SJSA1 (cell line): ENCODE data around the gene THAP11. TPM values are rescaled to one million over a fixed set of nuclear protein-coding genes. Genes with fewer than 3 reads are reported as not detected.

Experiments
- DNase-seq, 2 experiments: peaks; one replicate each; pipeline ENCODE4 v3.0.0-alpha.2; 2015 to 2020; ENCODE audit warnings: low spot score in 2 of 2, low read depth in 1 of 2
- H3K27ac ChIP-seq: fragments of 250-450 bp; sonication (Bioruptor Pico); 2 replicates; pipeline ENCODE4 v1.5.1; 2020; ENCODE audit warnings: mild to moderate bottlenecking, moderate library complexity
- H3K27me3 ChIP-seq: fragments of 250-450 bp; sonication (Bioruptor Pico); replicated peaks from 2 replicates; pipeline ENCODE4 v1.5.1; 2020; ENCODE audit warnings: mild to moderate bottlenecking, moderate library complexity
- H3K36me3 ChIP-seq: fragments of 250-450 bp; sonication (Bioruptor Pico); 2 replicates; pipeline ENCODE4 v1.5.1; 2020; ENCODE audit warnings: mild to moderate bottlenecking
- H3K4me1 ChIP-seq: fragments of 250-450 bp; sonication (Bioruptor Pico); replicated peaks from 2 replicates; pipeline ENCODE4 v1.6.1; 2021; ENCODE audit warnings: mild to moderate bottlenecking
- H3K4me3 ChIP-seq: fragments of 250-450 bp; sonication (Bioruptor Pico); 2 replicates; pipeline ENCODE4 v1.5.1; 2020; ENCODE audit warnings: mild to moderate bottlenecking
- H3K9me3 ChIP-seq: fragments of 250-450 bp; sonication (Bioruptor Pico); replicated peaks from 2 replicates; pipeline ENCODE4 v1.5.1; 2020; ENCODE audit warnings: mild to moderate bottlenecking
- total RNA-seq: library from RNA; depleted of rRNA; stranded (reverse); fragments of >200 nt; shearing (Covaris generic); gene quantifications from 2 replicates; pipeline ENCODE4 v1.2.3, GENCODE V29; 2014; rRNA removed

THAP11 gene
- 45.2 and 50.7 TPM in 2 replicates for total RNA-seq

DNA sequence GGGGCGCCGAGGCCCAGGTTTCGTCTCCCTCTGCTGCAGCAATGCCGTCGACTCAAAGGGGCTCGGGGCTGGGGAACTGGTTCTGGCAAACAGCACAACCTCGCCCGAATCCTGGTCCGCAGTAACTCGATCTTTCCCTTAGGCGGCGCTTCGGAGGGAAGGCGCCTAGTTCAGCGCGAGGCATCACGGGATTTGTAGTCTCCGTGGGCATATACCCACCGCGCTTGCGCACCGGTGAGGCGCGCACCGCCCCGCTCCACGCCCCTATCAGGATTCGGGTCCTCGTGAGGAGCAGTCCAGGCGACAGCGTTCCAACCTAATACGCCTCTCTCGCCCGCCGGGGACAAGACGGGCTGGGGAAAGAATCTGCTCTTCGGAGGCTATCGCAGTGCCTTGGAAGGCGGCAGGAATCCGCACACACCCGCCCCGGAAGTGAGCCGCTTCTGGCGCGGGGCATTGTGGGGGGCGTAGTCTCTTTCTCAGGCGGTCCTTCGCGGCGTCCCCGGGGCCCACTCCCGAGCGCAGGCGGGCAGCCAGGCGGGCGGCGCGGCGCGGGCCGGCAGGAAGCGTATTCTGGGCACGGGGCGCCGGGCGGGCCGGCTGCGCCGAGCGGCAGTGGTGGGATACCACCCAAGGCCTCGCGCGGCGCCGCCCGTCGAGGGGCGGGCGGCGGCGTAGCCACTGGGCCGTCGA is at the start of gene THAP11:
TSS of gene THAP11 (plus strand) at position 505 of the 693 bp plus-strand sequence. CDS start 235 bp downstream, outside the sequence.
- Histone ChIP-seq H3K27ac (peak within 1 kb of the TSS; percentile 87), H3K9me3 (no peaks in the 10 kb centered on the region), H3K36me3 (peaks cover 21% of the 10 kb centered on the region), H3K4me3 (peak within 1 kb of the TSS; percentile 70), H3K4me1 (peaks cover 36% of the 10 kb centered on the region), H3K27me3 (no peaks in the 10 kb centered on the region)
- DNase-seq = peak; percentile 94 to 98

DNA sequence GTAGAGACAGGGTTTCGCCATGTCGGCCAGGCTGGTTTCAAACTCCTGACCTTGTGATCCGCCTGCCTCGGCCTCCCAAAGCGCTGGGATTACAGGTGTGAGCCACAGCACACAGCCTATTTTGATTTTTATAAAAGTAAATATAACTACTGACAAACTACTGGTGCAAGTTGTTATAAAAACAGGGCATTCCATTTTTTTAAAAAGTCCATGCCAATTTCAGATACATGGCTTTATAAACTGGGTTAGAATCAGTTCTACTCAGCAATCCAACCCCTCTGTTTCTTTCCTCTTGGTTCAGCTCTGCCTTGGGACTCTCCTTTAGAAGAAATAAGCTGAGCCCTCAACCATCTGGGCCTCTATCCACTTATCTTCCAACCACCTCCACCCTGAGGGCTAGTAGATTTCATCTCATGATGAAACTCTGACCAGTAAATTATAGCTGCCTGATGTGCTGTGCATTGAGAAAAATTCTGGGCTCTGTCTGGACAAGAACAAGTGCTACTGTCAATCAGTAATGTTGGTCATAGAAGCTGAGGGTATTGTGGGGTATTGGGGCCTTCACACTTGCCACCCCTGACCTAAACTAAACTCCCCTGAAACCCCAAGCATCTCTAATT is 45.9 kb upstream of the THAP11 start:
- Histone ChIP-seq H3K9me3 (no peaks in the 10 kb centered on the region), H3K27me3 (no peaks in the 10 kb centered on the region), H3K27ac (no peak overlapping the region), H3K4me1 (no peaks in the 10 kb centered on the region), H3K36me3 (peaks cover 17% of the 10 kb centered on the region), H3K4me3 (no peak overlapping the region)
- no peak for DNase-seq

DNA sequence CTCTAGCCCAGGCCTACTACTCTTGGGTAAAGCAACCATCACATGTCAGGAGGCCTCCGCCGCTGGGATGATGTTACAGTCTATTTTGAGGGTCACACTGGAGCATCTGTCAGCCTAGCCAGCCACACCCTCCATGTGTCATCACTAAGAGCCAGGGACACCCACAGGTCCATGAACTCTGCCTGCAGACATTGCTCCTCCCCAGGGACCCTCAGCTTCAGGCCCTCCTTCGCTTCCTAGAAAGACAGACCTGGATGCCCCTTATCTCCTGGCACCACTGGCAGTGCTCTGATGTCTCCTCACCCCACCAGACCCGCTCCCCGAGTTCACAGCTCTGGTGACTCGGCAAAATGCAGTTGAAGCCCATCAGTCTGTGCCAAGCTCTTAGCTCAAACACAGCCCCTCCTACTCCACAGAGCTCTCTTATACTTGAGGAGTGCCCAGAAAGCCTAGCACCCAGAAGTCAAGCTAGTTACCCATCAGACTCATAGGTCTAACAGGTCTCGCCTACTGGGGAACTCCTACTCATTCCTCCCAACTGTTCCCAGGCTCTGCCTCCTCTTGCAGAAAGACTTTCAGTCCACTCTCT is 41.7 kb upstream of the THAP11 start:
- Histone ChIP-seq H3K9me3 (no peaks in the 10 kb centered on the region), H3K4me3 (no peak overlapping the region), H3K27ac (no peak overlapping the region), H3K4me1 (peaks cover 8% of the 10 kb centered on the region), H3K36me3 (peaks cover 45% of the 10 kb centered on the region), H3K27me3 (no peaks in the 10 kb centered on the region)
- DNase-seq = no peak

DNA sequence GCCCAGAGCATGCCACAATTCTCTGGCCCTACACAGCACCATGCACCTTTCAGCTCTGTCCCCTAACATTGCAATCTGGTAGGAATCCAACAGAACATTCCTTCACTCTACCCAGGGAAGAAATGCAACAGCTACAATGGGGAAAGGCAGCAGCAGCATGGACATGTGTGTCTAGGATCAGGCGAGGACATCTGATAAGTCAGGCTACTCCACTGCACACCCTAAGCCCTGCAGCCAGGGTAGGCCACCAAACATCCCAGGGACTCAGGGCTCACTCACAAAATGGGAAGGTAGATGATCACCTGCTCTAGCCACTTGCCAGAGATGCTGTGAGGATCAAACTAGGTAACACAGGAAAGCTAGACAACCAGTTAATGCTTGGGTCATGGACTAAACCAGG is 40.9 kb upstream of the THAP11 start:
- Histone ChIP-seq H3K27ac (no peak overlapping the region), H3K4me3 (no peak overlapping the region), H3K9me3 (no peaks in the 10 kb centered on the region), H3K36me3 (peaks cover 48% of the 10 kb centered on the region), H3K27me3 (no peaks in the 10 kb centered on the region), H3K4me1 (peaks cover 12% of the 10 kb centered on the region)
- no peak for DNase-seq

DNA sequence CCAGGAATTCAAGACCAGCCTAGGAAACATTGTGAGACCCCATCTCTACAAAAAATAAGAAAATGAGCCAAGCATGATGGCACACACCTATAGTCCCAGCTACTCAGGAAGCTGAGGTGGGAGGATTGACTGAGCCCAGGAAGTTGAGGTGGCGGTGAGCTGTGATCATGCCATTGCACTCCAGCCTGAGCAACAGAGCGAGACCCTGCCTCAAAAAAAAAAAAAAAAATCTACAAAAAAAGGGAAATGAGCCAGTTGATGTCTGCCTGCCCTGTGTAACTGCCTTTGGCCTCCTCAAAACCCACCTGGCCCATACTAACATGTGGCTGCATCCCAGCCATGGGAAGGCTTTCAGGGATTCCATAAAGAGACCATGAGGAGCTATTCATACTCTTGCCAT is 40.2 kb upstream of the THAP11 start:
- H3K4me1 ChIP-seq = peaks cover 12% of the 10 kb centered on the region
- DNase-seq = no peak
- no peak overlapping the region for H3K27ac ChIP-seq
- H3K36me3 ChIP-seq = peaks cover 49% of the 10 kb centered on the region
- H3K9me3 ChIP-seq = no peaks in the 10 kb centered on the region
- H3K27me3 ChIP-seq = no peaks in the 10 kb centered on the region
- no peak overlapping the region for H3K4me3 ChIP-seq

DNA sequence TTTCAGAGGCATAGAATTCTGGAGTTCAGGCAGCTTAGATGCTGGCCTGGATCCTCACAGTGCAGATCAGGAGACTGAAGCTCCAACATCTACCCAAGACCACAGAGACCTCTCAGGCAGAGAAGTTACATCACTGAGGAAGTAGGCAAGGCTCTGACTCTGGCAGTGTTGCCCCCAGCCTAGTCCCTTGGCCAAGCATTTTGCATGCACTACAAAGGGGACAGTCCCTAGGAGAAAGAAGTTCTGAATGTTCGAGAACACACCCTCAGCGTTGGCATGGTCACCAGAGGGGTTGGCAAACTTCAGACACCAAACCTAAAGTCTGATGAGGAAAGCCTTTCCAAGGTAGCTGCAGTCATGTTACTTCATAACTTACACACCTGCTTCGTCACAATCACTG is 38.2 kb upstream of the THAP11 start:
- no peak for DNase-seq
- no peaks in the 10 kb centered on the region for H3K27me3 ChIP-seq

DNA sequence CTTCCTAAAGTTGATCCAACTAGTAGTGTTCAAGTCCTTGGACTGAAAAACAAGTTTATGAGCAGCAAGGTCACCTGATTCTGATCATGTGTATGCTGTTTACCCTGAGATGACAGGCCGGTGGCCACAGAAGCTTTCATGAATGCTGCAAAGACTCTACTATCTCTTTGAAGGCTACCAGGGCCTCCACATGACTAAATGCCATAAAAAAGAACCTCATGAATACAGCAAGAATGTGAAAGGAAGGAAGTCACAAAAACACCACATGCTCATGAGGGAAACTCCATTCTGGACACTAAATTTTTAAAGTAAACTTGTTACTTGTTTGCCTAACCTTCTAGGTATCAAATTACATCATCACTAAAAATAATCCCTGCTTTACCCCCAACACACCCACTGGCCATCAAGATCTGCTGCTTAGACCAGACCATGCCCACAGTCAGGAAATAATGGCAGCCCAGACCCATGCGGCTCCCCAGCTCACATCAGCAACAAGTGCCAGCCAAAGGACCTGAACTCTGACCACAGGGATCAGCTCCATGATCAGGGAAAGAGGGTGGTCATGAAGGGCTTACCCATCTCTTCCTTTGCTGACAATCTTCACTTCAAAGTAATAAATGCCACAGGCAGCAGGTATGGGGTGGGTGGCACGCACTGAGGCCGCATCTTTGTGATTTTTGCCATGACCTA is 37.1 kb upstream of the THAP11 start:
- H3K4me3 ChIP-seq = peak overlapping the region; percentile 71; the same call in 1 of the 2 replicates
- no peak overlapping the region for H3K27ac ChIP-seq
- no peaks in the 10 kb centered on the region for H3K9me3 ChIP-seq
- peaks cover 43% of the 10 kb centered on the region for H3K36me3 ChIP-seq
- no peak for DNase-seq
- H3K4me1 ChIP-seq = peaks cover 17% of the 10 kb centered on the region
- H3K27me3 ChIP-seq = no peaks in the 10 kb centered on the region

More for the DNA sequence above, 38.2 kb upstream of the THAP11 start:
- H3K27ac ChIP-seq = no peak overlapping the region
- H3K4me1 ChIP-seq = peaks cover 17% of the 10 kb centered on the region
- H3K9me3 ChIP-seq = no peaks in the 10 kb centered on the region
- H3K36me3 ChIP-seq = peaks cover 49% of the 10 kb centered on the region
- H3K4me3 ChIP-seq = no peak overlapping the region

DNA sequence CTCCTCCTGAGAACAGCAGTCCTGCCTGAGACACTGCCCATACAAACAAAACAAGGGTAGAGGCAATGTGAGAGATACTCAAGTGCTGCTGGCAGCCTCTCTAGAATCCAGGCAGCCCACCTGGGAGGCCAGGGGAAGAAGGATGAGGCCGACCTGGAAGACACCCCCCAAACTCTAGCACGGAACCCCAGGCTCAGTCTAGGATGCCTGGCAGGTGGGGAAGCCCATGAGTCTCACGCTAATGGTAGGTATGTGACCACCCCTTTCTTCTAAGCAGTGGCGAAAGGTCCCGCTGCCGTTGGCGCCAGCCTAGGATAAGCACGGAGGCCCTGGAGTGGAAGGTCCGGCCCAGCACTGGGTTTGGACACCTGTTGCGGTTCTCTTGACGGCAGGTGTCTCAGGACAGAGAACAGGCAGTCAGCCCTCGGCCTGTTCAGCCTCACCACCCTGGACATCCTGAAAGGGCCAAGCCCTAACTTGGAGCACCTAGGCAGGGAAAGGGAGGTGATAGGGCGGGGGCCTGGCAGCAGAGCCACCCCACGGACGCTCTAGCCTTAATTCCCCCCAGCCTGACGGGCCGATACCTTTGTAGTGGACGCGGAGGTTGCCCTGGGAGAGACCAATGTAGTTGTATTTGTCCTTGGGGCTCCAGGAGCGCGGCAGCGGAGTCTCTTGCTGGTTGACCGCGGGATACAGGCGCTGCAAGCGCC is 36.2 kb upstream of the THAP11 start:
- Histone ChIP-seq H3K27ac (peak overlapping the region; percentile 24), H3K36me3 (peaks cover 35% of the 10 kb centered on the region), H3K4me3 (peak overlapping the region; percentile 71), H3K27me3 (no peaks in the 10 kb centered on the region), H3K4me1 (peaks cover 17% of the 10 kb centered on the region), H3K9me3 (no peaks in the 10 kb centered on the region)
- DNase-seq = no peak

DNA sequence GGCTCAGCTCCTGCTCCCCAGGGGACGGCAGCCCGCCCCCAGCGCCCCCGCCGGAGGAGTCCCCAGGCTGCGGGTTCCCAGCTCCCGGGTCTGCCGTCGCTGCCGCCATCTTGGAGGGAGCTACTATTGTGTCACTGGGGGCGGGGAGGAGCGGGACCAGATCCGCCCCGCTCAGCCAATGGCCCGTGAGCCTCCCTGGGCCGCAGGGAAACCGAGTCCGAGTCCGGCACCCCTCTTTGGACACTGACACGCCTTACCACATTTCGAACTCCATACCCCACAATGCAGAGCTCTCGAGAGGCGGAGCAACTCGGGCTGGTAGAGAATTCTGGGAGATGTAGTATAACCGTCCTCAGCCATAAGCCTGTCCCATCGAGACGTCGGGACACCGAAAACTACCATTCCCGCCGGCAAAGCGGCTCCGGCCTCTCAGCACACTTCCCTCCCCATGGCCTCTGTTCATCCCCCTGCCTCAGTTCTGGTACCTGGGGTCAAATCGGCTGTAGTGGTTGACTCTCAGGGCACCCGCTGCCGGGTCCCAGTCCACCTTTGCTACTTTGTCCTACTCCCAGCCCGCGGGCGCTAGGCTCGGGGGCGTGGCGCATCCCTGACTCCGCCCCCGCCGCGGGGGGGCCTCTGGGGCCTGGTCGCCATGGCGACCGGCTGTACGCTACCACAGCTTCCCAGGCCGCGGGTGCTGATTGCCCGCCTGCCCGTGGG is 35.5 kb upstream of the THAP11 start, which contains the start of the genes RANBP10 and TSNAXIP1:
TSS of gene RANBP10 (minus strand) at position 133 of the 720 bp plus-strand sequence. CDS start at position 109, 24 bp downstream.
TSS of gene TSNAXIP1 (plus strand) at position 462 of the 720 bp plus-strand sequence. CDS start 261 bp downstream, outside the sequence.
- Histone ChIP-seq H3K9me3 (no peaks in the 10 kb centered on the region), H3K36me3 (peaks cover 28% of the 10 kb centered on the region), H3K4me1 (peaks cover 17% of the 10 kb centered on the region), H3K27me3 (no peaks in the 10 kb centered on the region), H3K27ac (peak within 1 kb of the TSS; percentile 24), H3K4me3 (peak within 1 kb of the TSS; percentile 71)
- peak; percentile 98 to 99 for DNase-seq

DNA sequence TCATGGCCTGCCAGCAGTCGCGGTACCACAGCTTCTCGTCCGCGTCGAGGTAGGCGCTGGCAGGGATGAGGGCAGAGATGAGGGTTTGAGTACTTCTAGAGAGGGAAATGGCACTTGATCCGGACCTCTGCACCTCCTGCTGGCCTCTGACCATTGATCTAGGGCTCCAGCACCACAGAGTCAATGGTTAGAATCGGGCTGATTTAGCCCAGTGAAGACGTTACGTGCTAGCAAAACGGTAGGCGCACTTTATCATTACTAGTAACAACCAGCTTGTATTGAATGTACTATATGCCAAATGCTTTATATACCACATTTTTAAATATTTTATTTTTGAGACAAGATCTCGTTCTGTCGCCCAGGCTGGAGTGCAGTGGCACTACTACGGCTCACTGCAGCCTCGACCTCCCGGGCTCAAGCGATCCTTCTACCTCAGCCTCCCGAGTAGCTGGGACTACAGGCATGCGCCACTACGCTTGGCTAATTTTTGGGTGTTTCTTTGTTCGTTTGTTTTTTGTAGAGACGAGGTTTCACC is 34.9 kb upstream of the THAP11 start:
- Histone ChIP-seq H3K36me3 (peaks cover 26% of the 10 kb centered on the region), H3K27ac (no peak overlapping the region)
- no peak for DNase-seq

DNA sequence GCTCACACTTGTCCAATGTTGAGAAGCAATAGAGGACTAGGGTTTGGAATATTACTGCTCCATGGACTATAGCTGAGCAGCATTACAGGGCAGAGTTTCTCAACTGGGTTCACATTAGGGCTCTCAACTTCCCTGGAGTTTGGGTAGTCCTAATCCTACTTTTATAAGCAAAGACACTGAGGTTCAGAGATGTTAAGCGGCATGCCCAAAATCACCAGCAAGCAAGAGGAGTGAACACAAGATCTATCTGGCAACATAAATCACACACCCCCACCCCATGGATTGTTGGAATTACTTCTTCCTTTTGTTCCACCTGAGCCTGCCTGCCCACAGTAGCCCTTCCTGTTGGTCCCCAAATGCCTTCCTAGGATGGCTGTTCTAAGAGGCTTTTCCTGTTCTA is 30.2 kb upstream of the THAP11 start:
- Histone ChIP-seq H3K4me1 (0 out of 2 replicates have a peak, but pooled peaks cover 5% of the 10 kb centered on the region), H3K9me3 (no peaks in the 10 kb centered on the region)

More for the DNA sequence above, 34.9 kb upstream of the THAP11 start:
- peak overlapping the region; percentile 71 for H3K4me3 ChIP-seq
- no peaks in the 10 kb centered on the region for H3K27me3 ChIP-seq
- H3K4me1 ChIP-seq = peaks cover 17% of the 10 kb centered on the region
- no peaks in the 10 kb centered on the region for H3K9me3 ChIP-seq

DNA sequence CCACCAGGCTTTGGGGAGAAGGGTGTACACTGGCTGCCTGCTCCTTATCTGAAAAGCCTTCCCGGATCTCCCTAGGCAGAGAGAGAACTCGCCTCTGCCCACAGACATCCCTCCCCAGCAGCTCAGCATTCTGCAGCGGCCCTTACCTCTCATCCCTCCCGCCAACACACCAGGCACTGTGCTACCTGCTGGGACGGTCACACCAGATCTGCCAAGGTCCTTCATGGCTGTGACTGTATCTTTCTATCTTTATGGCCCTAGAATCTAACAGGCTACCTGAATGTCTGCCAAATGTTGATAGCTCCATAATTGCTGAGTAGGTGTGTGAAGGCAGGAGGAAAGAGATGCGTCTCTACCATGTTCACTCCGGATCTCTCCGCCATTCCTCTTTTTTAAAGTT is 27.6 kb upstream of the THAP11 start:
- no peaks in the 10 kb centered on the region for H3K27me3 ChIP-seq
- H3K9me3 ChIP-seq = no peaks in the 10 kb centered on the region

More for the DNA sequence above, 30.2 kb upstream of the THAP11 start:
- Histone ChIP-seq H3K4me3 (no peak overlapping the region), H3K27ac (no peak overlapping the region), H3K36me3 (no peaks in the 10 kb centered on the region), H3K27me3 (no peaks in the 10 kb centered on the region)
- no peak for DNase-seq

More for the DNA sequence above, 27.6 kb upstream of the THAP11 start:
- Histone ChIP-seq H3K4me1 (no peaks in the 10 kb centered on the region), H3K36me3 (no peaks in the 10 kb centered on the region), H3K4me3 (no peak overlapping the region), H3K27ac (no peak overlapping the region)
- no peak for DNase-seq
